Right cardiac atrium (tissue), 5 donors: ENCODE data around the gene PPP1R9B. TPM values are rescaled to one million over a fixed set of nuclear protein-coding genes. Genes with fewer than 3 reads are reported as not detected.

Source experiments
- ATAC-seq, 2 donors: fragments of 200-7000 bp; cut with Tn5 transposase; one replicate each; pipeline versions ENCODE4 v1.8.0 to v1.9.1; 2020; ENCODE audit warnings: moderate library complexity in 2 of 2, mild to moderate bottlenecking in 1 of 2
- DNase-seq, 3 donors: peaks; one replicate each; pipeline ENCODE4 v3.0.0-alpha.2; 2020
- H3K27ac ChIP-seq: one replicate; pipeline ENCODE4 v1.5.1; 2013; ENCODE audit warnings: mild to moderate bottlenecking, low read length, control low read depth, moderate library complexity
- H3K27me3 ChIP-seq: one replicate; pipeline ENCODE4 v1.6.1; 2013; ENCODE audit not compliant: control insufficient read depth, insufficient read depth
- H3K4me1 ChIP-seq: one replicate; pipeline ENCODE4 v1.6.1; 2013; ENCODE audit warnings: low read length; ENCODE audit not compliant: control insufficient read depth, insufficient read depth
- H3K4me3 ChIP-seq: one replicate; pipeline ENCODE4 v1.5.1; 2013; ENCODE audit warnings: low read length, control low read depth
- H3K9me3 ChIP-seq: one replicate; pipeline ENCODE4 v1.6.1; 2013; ENCODE audit warnings: low read length; ENCODE audit not compliant: control insufficient read depth
- WGBS: extraction: QIAGEN DNeasy Blood & Tissue Kit; methylation state at CpG from one replicate; pipeline ENCODE4 v1.1.7; 2013; 5-methylcytosine and 5-hydroxymethylcytosine counted together
- intact Hi-C, 4 donors: fragments of 100-400 bp; cut with DNase I; formaldehyde crosslinking; loops; one replicate each; pipeline versions ENCODE4 v1.11.0 to v1.14.0; 2022 to 2023
- polyA plus RNA-seq: library from polyadenylated mRNA; stranded (reverse); fragments of 200-250 nt; gene quantifications from one replicate; pipeline ENCODE4 v1.2.3, GENCODE V29; 2013
- total RNA-seq, 4 donors: library from RNA; stranded (reverse); fragmentation: NEBNext Ultra II Directional; extraction: Animal tissue kit (Norgen Biotek cat#: 25700); gene quantifications; one replicate each; pipeline ENCODE4 v1.2.1, GENCODE V29; 2021
- donor health status: healthy with polysubstance abuse.
- donor health status: DM: no; HTN: yes; CAD: no.
- donor health status: DM: no; HTN: no; CAD: no.
- donor health status: DM: no; HTN: yes; CAD: no; lungs with severe emphysema.
- donor health status: DM: yes; HTN: yes; CAD: no.

Gene PPP1R9B
- total and polyA plus RNA-seq, 5 donors: 26.5 to 40.7 (median 34.4) TPM

DNA sequence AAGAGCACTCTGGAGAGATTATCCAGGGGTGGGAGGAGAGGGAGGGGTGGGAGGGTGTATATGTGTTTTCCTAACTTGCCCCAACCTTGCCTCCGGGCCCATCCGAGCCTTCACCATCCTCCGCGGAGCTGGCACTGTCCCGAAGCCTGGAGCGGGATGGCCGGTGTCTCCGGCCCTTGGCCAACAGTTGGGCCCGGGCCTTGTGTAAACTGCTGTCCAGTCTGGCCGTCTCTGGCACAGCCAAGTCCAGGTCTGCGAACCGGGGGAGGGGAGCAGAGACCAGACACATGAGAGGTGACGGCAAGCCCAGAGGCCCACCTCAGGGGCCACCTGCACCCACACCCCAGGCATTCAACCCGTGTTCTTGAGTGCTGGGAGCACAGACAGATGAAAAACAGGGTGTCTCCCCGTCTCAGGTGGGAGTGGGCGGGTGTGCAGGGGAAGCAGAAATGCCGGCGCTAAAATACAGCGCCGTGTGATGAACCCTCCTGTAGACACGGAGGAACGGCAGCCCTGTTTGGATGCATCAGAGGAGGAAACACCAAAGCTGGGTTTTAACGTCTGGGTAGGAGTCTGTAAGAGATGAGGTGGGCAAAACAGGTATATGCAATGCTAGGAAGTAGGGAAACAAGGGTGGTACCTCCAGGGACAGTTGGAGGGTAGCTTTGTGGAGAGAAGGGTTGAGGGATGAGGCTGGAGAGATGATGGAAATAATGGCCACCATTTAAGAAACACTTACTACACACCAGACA, 32.2 kb downstream of the PPP1R9B start:
- no peak for ATAC-seq
- 77% methylated on average over 23 of the region's 23 CpGs for WGBS
- H3K27ac ChIP-seq: no peak overlapping the region
- H3K27me3 ChIP-seq: no peaks in the 10 kb centered on the region
- H3K4me1 ChIP-seq: no peaks in the 10 kb centered on the region
- DNase-seq: no peak
- no peak overlapping the region for H3K4me3 ChIP-seq
- no peaks in the 10 kb centered on the region for H3K9me3 ChIP-seq
- intact Hi-C loops: loop anchor here in 3 of 4 donors (5.0 to 10.0 kb wide), 2 partner anchors 47 to 49 kb away; partner anchors contain the start of gene SGCA (in 3 of the 3)

DNA sequence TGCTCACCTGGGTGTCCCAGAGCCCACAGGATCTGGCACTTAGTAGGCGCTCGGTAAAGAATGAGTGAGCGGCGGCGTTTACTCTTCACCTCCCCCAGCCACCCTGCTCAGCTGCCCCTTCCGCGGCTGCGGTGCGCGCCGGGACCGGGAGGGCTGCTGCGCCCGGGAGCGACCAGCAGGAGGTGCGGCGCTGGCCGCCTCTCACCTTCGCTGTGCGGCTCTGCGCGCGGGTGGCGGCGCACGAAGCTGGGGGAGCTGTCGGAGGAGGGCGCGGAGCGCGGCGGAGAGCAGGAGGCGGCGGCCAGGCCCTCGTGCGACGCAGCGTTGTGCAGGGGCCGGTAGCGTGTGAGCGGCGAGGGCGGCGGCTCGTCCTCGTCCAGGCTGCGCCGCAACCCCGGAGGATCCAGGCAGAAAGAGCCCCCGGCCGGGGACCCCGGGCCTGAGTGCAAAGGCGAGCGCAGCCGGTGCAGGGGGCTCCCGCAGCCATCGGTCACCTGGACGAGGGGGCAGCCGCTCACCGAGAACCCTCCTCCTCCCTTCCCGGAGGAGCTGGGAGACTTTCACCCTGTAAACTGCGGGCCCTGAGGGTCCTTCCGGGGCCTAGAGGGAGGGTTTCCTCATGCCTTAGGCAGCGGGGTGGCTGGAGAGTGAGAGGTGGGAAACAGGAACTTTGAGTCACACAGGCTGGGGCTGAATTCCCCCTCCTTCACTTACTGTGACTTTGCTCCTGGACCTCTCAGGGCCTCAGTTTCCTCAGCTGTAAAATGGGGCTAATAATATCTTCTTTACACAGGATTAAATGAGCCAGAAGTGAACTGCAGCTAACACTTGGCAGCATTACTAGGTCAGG, 33.0 kb downstream of the PPP1R9B start:
- H3K27ac ChIP-seq: no peak overlapping the region
- DNase-seq (peak; percentile 64 to 85 (median 84)), ATAC-seq (peak; percentile 58 to 66)
- H3K27me3 ChIP-seq: no peaks in the 10 kb centered on the region
- no peak overlapping the region for H3K4me3 ChIP-seq
- intact Hi-C loops: loop anchor here in 3 of 4 donors (5.0 to 10.0 kb wide), 2 partner anchors 47 to 50 kb away; partner anchors contain the start of gene SGCA (in 3 of the 3)
- no peaks in the 10 kb centered on the region for H3K9me3 ChIP-seq
- WGBS: 16% methylated on average over 64 of the region's 64 CpGs
- peaks cover 2% of the 10 kb centered on the region for H3K4me1 ChIP-seq

DNA sequence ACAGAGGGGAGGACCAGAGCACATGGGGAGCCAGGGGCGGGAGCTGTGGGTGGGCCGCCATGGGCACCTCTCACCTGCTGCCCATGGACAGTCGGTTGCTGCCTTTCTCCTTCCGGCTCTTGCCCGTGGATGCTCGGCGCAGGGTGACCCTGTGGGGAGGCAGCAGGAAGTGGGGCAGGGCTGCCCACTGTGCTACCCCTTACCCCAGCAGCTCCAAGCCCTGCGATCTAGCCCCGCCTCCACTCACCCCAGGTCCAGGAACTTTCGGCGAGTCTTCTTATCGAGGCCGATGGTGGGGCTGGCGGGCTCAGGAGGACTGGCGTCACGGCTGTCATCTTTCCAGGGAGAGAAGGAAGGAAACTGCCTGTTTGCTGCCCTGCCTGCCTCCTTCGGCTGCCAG, 34.7 kb downstream of the PPP1R9B start:
- H3K4me1 ChIP-seq: peaks cover 13% of the 10 kb centered on the region
- intact Hi-C loops: loop anchor here in 3 of 4 donors (5.0 to 10.0 kb wide), 2 partner anchors 49 to 52 kb away; partner anchors contain the start of gene SGCA (in 3 of the 3)
- no peaks in the 10 kb centered on the region for H3K9me3 ChIP-seq
- no peaks in the 10 kb centered on the region for H3K27me3 ChIP-seq
- ATAC-seq (peak in 1 of 2 donors; percentile 4), DNase-seq (peak; percentile 62 to 81 (median 76))
- no peak overlapping the region for H3K4me3 ChIP-seq
- H3K27ac ChIP-seq: no peak overlapping the region
- 49% methylated on average over 17 of the region's 17 CpGs for WGBS

- Histone ChIP-seq H3K27ac (no peak overlapping the region), H3K9me3 (no peaks in the 10 kb centered on the region), H3K4me3 (no peak overlapping the region), H3K27me3 (no peaks in the 10 kb centered on the region), H3K4me1 (peaks cover 13% of the 10 kb centered on the region)
- no peak for DNase-seq
- intact Hi-C loops: loop anchor here in 3 of 4 donors (5.0 to 10.0 kb wide), 2 partner anchors 50 to 52 kb away; partner anchors contain the start of gene SGCA (in 3 of the 3)
- no peak for ATAC-seq
- WGBS: 23% methylated on average over 6 of the region's 6 CpGs
These were observed 35.6 kb downstream of the PPP1R9B start for GRCh38 chr17:50114849-50115357.

DNA sequence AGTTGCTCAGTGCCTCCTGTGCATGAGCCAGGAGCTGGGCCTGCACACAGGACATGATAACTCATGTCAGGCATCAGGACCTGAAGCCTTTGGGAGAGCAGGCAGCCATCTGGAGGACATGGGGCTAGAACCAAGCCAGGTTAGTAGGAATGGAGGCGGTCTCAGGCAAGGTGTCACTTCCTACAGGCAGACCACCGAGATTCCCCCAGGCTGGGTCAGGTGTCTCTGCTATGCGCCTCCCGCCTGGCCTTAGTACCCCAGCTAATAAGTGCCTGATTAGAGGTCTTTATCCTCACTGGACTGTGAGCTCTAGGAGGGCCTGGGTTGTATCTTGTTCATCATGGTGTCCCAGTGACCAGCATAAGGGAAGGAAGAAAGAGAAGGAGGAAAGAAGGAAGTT, 36.1 kb downstream of the PPP1R9B start:
- no peak overlapping the region for H3K27ac ChIP-seq
- DNase-seq (no peak), ATAC-seq (no peak)
- no peak overlapping the region for H3K4me3 ChIP-seq
- H3K27me3 ChIP-seq: no peaks in the 10 kb centered on the region
- no peaks in the 10 kb centered on the region for H3K9me3 ChIP-seq
- WGBS: 83% methylated on average over 4 of the region's 4 CpGs
- intact Hi-C loops: loop anchor here in 2 of 4 donors (10.0 kb wide), 1 partner anchor 50 kb away; the partner anchor contains the start of gene SGCA (in 2 of the 2)
- peaks cover 13% of the 10 kb centered on the region for H3K4me1 ChIP-seq

DNA sequence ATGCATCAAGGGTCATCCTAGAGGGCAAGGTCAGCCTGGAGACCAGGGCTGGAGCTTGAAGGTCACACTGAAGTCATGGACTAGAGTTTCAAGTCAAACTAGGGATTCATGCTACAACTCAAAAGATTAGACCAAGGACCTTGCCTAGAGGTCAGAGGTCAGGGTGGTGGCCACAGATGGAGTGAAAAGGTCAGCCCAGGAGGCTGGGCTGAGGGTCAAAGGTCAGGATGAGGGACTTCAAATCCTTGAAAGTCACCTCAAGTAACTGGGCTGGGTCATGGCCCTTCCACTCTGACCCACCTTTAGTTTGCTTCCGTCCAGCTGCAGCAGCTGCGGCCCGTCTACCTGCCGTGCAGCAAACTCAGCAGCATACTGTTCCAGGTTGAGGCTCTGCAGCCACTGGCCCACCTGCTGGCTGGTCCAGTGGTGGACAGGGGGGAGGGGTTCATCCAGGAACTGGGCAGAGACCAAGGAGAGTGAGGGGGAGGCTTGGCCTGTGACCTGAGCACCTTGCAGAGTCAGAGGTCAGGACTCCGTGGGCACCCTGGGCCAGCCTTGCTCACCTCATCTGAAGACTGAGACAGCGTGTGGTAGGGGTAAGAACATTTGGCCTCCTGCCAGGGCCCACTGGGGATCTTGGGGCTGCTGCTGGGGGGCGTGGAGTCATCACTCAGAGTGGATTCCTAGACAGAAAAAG, 36.7 kb downstream of the PPP1R9B start:
- peak overlapping the region; percentile 96 for H3K27ac ChIP-seq
- 80% methylated on average over 7 of the region's 7 CpGs for WGBS
- H3K27me3 ChIP-seq: no peaks in the 10 kb centered on the region
- DNase-seq: no peak
- ATAC-seq: no peak
- H3K4me3 ChIP-seq: no peak overlapping the region
- intact Hi-C loops: loop anchor here in 2 of 4 donors (10.0 kb wide), 1 partner anchor 51 kb away; the partner anchor contains the start of gene SGCA (in 2 of the 2)
- H3K4me1 ChIP-seq: peaks cover 13% of the 10 kb centered on the region
- no peaks in the 10 kb centered on the region for H3K9me3 ChIP-seq

GRCh38 chr17:50112694-50113093, 37.8 kb downstream of the PPP1R9B start:
- Histone ChIP-seq H3K9me3 (no peaks in the 10 kb centered on the region), H3K27me3 (no peaks in the 10 kb centered on the region), H3K27ac (peak overlapping the region; percentile 96), H3K4me3 (no peak overlapping the region), H3K4me1 (peaks cover 13% of the 10 kb centered on the region)
- WGBS: 67% methylated on average over 17 of the region's 17 CpGs
- ATAC-seq: peak; percentile 4 to 12
- DNase-seq: peak in 1 of 3 donors; percentile 77
- intact Hi-C loops: loop anchor here in 2 of 4 donors (10.0 kb wide), 1 partner anchor 52 kb away; the partner anchor contains the start of gene SGCA (in 2 of the 2)

- Histone ChIP-seq H3K27me3 (no peaks in the 10 kb centered on the region), H3K27ac (peak overlapping the region; percentile 96), H3K4me3 (no peak overlapping the region), H3K9me3 (no peaks in the 10 kb centered on the region), H3K4me1 (peaks cover 13% of the 10 kb centered on the region)
- DNase-seq (peak; percentile 75 to 89 (median 89)), ATAC-seq (peak; percentile 73 to 78)
- WGBS: 35% methylated on average over 14 of the region's 14 CpGs
- intact Hi-C loops: loop anchor here in 2 of 4 donors (10.0 kb wide), 1 partner anchor 53 kb away; the partner anchor contains the start of gene SGCA (in 2 of the 2)
These were observed 38.5 kb downstream of the PPP1R9B start for GRCh38 chr17:50111673-50112655.

DNA sequence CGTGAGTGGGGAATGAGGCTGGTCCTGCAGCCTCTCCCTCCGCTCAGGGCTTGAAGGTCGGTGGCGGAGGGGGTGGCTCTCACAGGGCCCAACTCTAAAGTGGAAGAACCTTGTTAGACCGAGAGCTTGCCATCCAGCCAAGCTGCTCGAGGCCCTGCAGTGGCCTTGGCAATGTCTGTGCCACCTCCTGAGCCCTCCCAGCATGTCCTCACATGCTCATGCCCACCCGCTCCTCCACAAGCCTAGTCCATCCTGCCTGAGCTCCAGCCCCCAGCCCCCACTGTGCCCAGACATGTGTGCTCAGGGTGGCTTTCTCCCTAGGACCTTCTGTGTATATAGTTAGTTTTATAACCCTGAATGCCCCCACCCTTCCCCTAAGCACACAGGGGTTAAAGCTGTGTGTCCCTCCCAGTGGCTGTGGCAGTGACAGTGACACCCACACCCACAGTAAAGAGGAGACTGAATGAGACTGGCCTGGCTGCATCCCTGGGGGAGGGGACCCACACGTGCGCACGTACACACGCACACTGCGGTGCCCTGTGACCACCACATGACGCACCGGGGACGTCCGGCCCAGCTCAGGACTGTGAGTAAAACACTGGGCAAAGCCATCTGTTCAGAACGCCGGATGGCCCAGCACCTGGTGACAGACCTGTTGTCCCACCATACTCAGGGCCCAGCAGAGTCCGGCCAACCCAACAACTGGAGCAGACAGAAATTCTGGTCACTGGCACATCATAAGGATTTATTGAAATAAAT, 39.7 kb downstream of the PPP1R9B start:
- WGBS: 62% methylated on average over 19 of the region's 19 CpGs
- Histone ChIP-seq H3K4me3 (no peak overlapping the region), H3K4me1 (peaks cover 13% of the 10 kb centered on the region), H3K27me3 (no peaks in the 10 kb centered on the region), H3K9me3 (no peaks in the 10 kb centered on the region), H3K27ac (peak overlapping the region; percentile 96)
- DNase-seq (peak; percentile 78 to 87 (median 84)), ATAC-seq (peak; percentile 59 to 68)
- intact Hi-C loops: loop anchor here in 2 of 4 donors (10.0 kb wide), 1 partner anchor 54 kb away; the partner anchor contains the start of gene SGCA (in 2 of the 2)
